ENCODE data around the gene AFDN.

- no peak for TF ChIP-seq CTCF (IDR thresholded peaks at IDR 0.05)
- TF ChIP-seq EZH2phosphoT487 (IDR thresholded peaks at IDR 0.05) = no peak
- no peak for TF ChIP-seq EZH2 (IDR thresholded peaks at IDR 0.05)
Measured at GRCh38 chr6:167846997-167847606, 20.4 kb downstream of the AFDN start.

All from neural progenitor cell (in vitro differentiated cells).